Measurements from ENCODE around the gene SV2C. TPM values are rescaled to one million over a fixed set of nuclear protein-coding genes. Genes with fewer than 3 reads are reported as not detected.

SV2C gene
- total RNA-seq, 2 donors from 2014 or later: not detected

- no peak for DNase-seq
- H3K36me3 ChIP-seq (ENCODE audit: control insufficient read depth, insufficient read depth, low read length): no peaks in the 10 kb centered on the region
- H3K4me1 Mint-ChIP-seq: no peaks in the 10 kb centered on the region
- H3K27ac Mint-ChIP-seq: no peak overlapping the region
- H3K27me3 Mint-ChIP-seq (ENCODE audit: insufficient read depth): peaks cover 13% of the 10 kb centered on the region
- no peak overlapping the region for H3K27ac ChIP-seq (ENCODE audit: low read depth, low read length)
- H3K27me3 ChIP-seq (ENCODE audit: control insufficient read depth, insufficient read depth, low read length, poor library complexity, severe bottlenecking): peaks cover 18% of the 10 kb centered on the region
- TF ChIP-seq CTCF (conservative IDR thresholded peaks at IDR 0.05): no peak
- WGBS, 2 experiments (ENCODE audit: insufficient coverage in 1 of 2, insufficient read length in 1 of 2): 50% methylated on average over 1 of the region's 1 CpG; no CpG with 5 or more reads in 1 of the 2 experiments
- H3K4me3 ChIP-seq (ENCODE audit: low read length): no peak overlapping the region
- no peaks in the 10 kb centered on the region for H3K9me3 Mint-ChIP-seq
- no peaks in the 10 kb centered on the region for H3K9me3 ChIP-seq (ENCODE audit: control insufficient read depth, low read length)
- no peak overlapping the region for H3K9ac ChIP-seq (ENCODE audit: extremely low read depth, low read length, poor library complexity, severe bottlenecking)
- no peaks in the 10 kb centered on the region for H3K36me3 Mint-ChIP-seq (ENCODE audit: low read depth)
- no peak overlapping the region for H3K4me3 Mint-ChIP-seq
- no peaks in the 10 kb centered on the region for H3K4me1 ChIP-seq (ENCODE audit: control insufficient read depth, insufficient read depth, low read length)
Observed at GRCh38 chr5:76099756-76100155, 16.6 kb downstream of the SV2C start.

GRCh38 chr5:76104027-76104426 is 20.8 kb downstream of the SV2C start:
- H3K4me1 ChIP-seq (ENCODE audit: control insufficient read depth, insufficient read depth, low read length): no peaks in the 10 kb centered on the region
- no peaks in the 10 kb centered on the region for H3K9me3 ChIP-seq (ENCODE audit: control insufficient read depth, low read length)
- no peak overlapping the region for H3K4me3 ChIP-seq (ENCODE audit: low read length)
- no peak overlapping the region for H3K27ac ChIP-seq (ENCODE audit: low read depth, low read length)
- WGBS, 2 experiments (ENCODE audit: insufficient coverage in 1 of 2, insufficient read length in 1 of 2): 5% methylated on average over 2 of the region's 2 CpGs; no CpG with 5 or more reads in 1 of the 2 experiments
- Mint-ChIP-seq H3K4me1 (no peaks in the 10 kb centered on the region), H3K27ac (no peak overlapping the region), H3K9me3 (no peaks in the 10 kb centered on the region), H3K27me3 (ENCODE audit: insufficient read depth) (peaks cover 18% of the 10 kb centered on the region), H3K4me3 (no peak overlapping the region), H3K36me3 (ENCODE audit: low read depth) (no peaks in the 10 kb centered on the region)
- peak; percentile 89 for DNase-seq
- no peak overlapping the region for H3K9ac ChIP-seq (ENCODE audit: extremely low read depth, low read length, poor library complexity, severe bottlenecking)
- TF ChIP-seq CTCF (conservative IDR thresholded peaks at IDR 0.05): no peak
- H3K36me3 ChIP-seq (ENCODE audit: control insufficient read depth, insufficient read depth, low read length): no peaks in the 10 kb centered on the region
- peaks cover 24% of the 10 kb centered on the region for H3K27me3 ChIP-seq (ENCODE audit: control insufficient read depth, insufficient read depth, low read length, poor library complexity, severe bottlenecking)

GRCh38 chr5:76106149-76106548 is 23.0 kb downstream of the SV2C start:
- Mint-ChIP-seq H3K4me1 (no peaks in the 10 kb centered on the region), H3K9me3 (no peaks in the 10 kb centered on the region), H3K36me3 (ENCODE audit: low read depth) (no peaks in the 10 kb centered on the region), H3K4me3 (no peak overlapping the region), H3K27ac (no peak overlapping the region), H3K27me3 (ENCODE audit: insufficient read depth) (peaks cover 16% of the 10 kb centered on the region)
- Histone ChIP-seq H3K9me3 (ENCODE audit: control insufficient read depth, low read length) (no peaks in the 10 kb centered on the region), H3K4me1 (ENCODE audit: control insufficient read depth, insufficient read depth, low read length) (no peaks in the 10 kb centered on the region), H3K4me3 (ENCODE audit: low read length) (no peak overlapping the region), H3K9ac (ENCODE audit: extremely low read depth, low read length, poor library complexity, severe bottlenecking) (no peak overlapping the region), H3K36me3 (ENCODE audit: control insufficient read depth, insufficient read depth, low read length) (no peaks in the 10 kb centered on the region), H3K27ac (ENCODE audit: low read depth, low read length) (no peak overlapping the region), H3K27me3 (ENCODE audit: control insufficient read depth, insufficient read depth, low read length, poor library complexity, severe bottlenecking) (peaks cover 23% of the 10 kb centered on the region)
- no peak for DNase-seq
- WGBS, 2 experiments (ENCODE audit: insufficient coverage in 1 of 2, insufficient read length in 1 of 2): 73 to 92% methylated on average over 3 of the region's 3 CpGs
- no peak for TF ChIP-seq CTCF (conservative IDR thresholded peaks at IDR 0.05)

Data from endodermal cell (in vitro differentiated cells).